Lung (tissue), 12 donors: ENCODE data around the gene AMBN. TPM values are rescaled to one million over a fixed set of nuclear protein-coding genes. Genes with fewer than 3 reads are reported as not detected.

ENCODE experiments used
- ATAC-seq: fragments of 200-7000 bp; cut with Tn5 transposase; one replicate; pipeline ENCODE4 v1.9.1; 2020; ENCODE audit warnings: moderate number of reproducible peaks; ENCODE audit not compliant: insufficient read depth, low FRiP score
- DNase-seq, 3 donors: peaks; one replicate each; pipeline ENCODE4 v3.0.0-alpha.2; 2013 to 2017
- H3K27ac ChIP-seq, 2 donors: one replicate each; pipeline ENCODE4 v1.5.1; 2013; ENCODE audit warnings: mild to moderate bottlenecking in 2 of 2, moderate library complexity in 2 of 2, control low read depth in 1 of 2, inconsistent platforms in 1 of 2, low read depth in 1 of 2, low read length in 1 of 2
- H3K27me3 ChIP-seq, 3 donors: one replicate each; pipeline ENCODE4 v1.5.1; 2013; ENCODE audit warnings: low read length in 2 of 3; ENCODE audit not compliant: control insufficient read depth in 3 of 3, insufficient read depth in 3 of 3
- H3K36me3 ChIP-seq, 4 donors: one replicate each; pipeline ENCODE4 v1.5.1; 2013; ENCODE audit warnings: low read length in 4 of 4, mild to moderate bottlenecking in 1 of 4, moderate library complexity in 1 of 4; ENCODE audit not compliant: control insufficient read depth in 4 of 4, insufficient read depth in 4 of 4
- H3K4me1 ChIP-seq, 5 donors: one replicate each; pipeline ENCODE4 v1.5.1; 2013; ENCODE audit warnings: low read length in 5 of 5, mild to moderate bottlenecking in 2 of 5, moderate library complexity in 1 of 5; ENCODE audit not compliant: control insufficient read depth in 5 of 5, insufficient read depth in 5 of 5
- H3K4me3 ChIP-seq: one replicate; pipeline ENCODE4 v1.5.1; 2013; ENCODE audit warnings: mild to moderate bottlenecking, control low read depth, moderate library complexity
- H3K9ac ChIP-seq, 2 donors: one replicate each; pipeline ENCODE4 v1.5.1; 2013; ENCODE audit warnings: low read length in 2 of 2, control low read depth in 1 of 2; ENCODE audit not compliant: insufficient read depth in 1 of 2
- H3K9me3 ChIP-seq, 4 donors: one replicate each; pipeline ENCODE4 v1.5.1; 2013; ENCODE audit warnings: low read length in 3 of 4, mild to moderate bottlenecking in 1 of 4, moderate library complexity in 1 of 4; ENCODE audit not compliant: control insufficient read depth in 4 of 4, insufficient read depth in 3 of 4
- WGBS, 2 donors: extraction: QIAGEN DNeasy Blood & Tissue Kit; methylation state at CpG; one replicate each; pipeline ENCODE4 v1.1.7; 2013; 5-methylcytosine and 5-hydroxymethylcytosine counted together
- polyA plus RNA-seq, 2 donors: library from polyadenylated mRNA; stranded (reverse); fragments of 200-250 nt; gene quantifications; one replicate each; pipeline ENCODE4 v1.2.1, GENCODE V29; 2013
- total RNA-seq, 2 donors: library from RNA; depleted of rRNA in 1 of 2; stranded (reverse); fragments of >200 nt in 1 of 2; gene quantifications; one replicate each; pipeline ENCODE4 v1.2.1, GENCODE V29; 2014 to 2021
- TF ChIP-seq, protein P1 (sequence below): IDR thresholded peaks from 2 replicates; pipeline ENCODE4 v1.5.1; 2012; ENCODE audit warnings: mild to moderate bottlenecking; ENCODE audit errors: control extremely low read depth, extremely low read depth
- donor health status: control.
- donor health status: control.
- donor health status: Bipolar disorder and iron deficiency.
- donor health status: healthy.
- donor health status: DM: yes; HTN: yes; CAD: no.

Gene AMBN
- total and polyA plus RNA-seq, 4 donors, result not detected

DNA sequence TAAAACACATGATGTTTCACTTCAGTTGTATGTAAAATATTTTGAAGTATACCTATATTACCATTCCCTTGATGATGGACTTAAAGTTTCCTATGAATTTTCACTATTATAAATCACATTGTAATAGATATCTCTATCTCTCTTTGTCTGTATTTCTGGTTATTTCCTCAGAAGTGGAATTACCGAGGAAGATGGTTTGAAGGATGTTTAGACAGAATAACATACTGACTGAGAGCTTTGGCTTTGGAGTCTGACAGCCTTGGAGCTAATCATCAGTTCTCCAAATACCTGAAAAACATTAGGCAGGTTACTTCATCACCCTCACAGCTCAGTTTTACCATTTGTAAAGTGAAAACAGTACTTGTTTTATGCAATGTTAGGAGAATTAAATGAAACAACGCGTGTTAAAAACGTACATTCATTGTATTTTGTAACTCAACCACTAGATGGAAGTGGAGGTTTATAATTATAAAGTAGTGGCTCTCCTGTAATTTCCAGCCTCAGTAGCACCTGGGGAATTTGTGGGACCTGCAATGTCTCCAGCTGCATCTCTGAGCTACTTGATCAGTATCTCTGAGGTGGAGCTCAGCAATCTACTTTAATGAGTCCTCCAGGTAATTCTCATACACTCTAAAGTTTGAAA is 59.9 kb downstream of the AMBN start:
- TF ChIP-seq, protein P1, sequence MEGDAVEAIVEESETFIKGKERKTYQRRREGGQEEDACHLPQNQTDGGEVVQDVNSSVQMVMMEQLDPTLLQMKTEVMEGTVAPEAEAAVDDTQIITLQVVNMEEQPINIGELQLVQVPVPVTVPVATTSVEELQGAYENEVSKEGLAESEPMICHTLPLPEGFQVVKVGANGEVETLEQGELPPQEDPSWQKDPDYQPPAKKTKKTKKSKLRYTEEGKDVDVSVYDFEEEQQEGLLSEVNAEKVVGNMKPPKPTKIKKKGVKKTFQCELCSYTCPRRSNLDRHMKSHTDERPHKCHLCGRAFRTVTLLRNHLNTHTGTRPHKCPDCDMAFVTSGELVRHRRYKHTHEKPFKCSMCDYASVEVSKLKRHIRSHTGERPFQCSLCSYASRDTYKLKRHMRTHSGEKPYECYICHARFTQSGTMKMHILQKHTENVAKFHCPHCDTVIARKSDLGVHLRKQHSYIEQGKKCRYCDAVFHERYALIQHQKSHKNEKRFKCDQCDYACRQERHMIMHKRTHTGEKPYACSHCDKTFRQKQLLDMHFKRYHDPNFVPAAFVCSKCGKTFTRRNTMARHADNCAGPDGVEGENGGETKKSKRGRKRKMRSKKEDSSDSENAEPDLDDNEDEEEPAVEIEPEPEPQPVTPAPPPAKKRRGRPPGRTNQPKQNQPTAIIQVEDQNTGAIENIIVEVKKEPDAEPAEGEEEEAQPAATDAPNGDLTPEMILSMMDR, result no peak
- Histone ChIP-seq H3K36me3 (no peaks in the 10 kb centered on the region), H3K9me3 (no peaks in the 10 kb centered on the region), H3K27me3 (no peaks in the 10 kb centered on the region), H3K9ac (peak overlapping the region in 1 of 2 donors; percentile 33), H3K27ac (no peak overlapping the region), H3K4me1 (peaks cover 0 to 4% (median 0%) of the 10 kb centered on the region in 5 donors), H3K4me3 (no peak overlapping the region)
- DNase-seq (peak in 2 of 3 donors; percentile 59 to 62), ATAC-seq (no peak)
- WGBS, 2 donors, result 7 to 12% methylated on average over 4 of the region's 4 CpGs

DNA sequence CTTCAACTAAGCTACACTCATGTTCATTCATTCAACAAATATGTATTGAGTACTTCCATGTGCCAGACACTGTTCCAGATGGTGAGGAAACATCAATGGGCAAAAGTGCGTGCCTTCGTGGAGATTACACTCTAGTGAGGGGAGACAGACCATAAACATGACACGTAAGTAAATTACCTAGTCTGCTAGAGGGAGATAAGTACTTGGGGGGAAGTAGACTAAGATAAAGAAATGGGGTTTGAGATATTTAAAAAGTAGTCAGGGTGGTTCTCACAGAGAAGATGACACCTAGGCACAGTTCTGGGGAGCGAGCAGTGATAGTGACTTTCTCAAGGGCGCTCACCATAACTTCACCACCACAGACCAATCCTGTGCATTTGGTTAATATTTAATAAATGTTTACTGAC is 62.6 kb downstream of the AMBN start:
- no peak overlapping the region for H3K4me3 ChIP-seq
- H3K9ac ChIP-seq, result no peak overlapping the region
- no peaks in the 10 kb centered on the region for H3K36me3 ChIP-seq
- no peaks in the 10 kb centered on the region for H3K9me3 ChIP-seq
- H3K27me3 ChIP-seq, result no peaks in the 10 kb centered on the region
- no peak for DNase-seq
- H3K27ac ChIP-seq, result no peak overlapping the region
- TF ChIP-seq, protein P1, result no peak
- ATAC-seq, result no peak
- H3K4me1 ChIP-seq, result peaks cover 0 to 8% (median 0%) of the 10 kb centered on the region in 5 donors
- WGBS, 2 donors, result 72 to 79% methylated on average over 5 of the region's 5 CpGs

Other genes starting within 250 kb of the AMBN start
- not detected for gene SMR3A, start 231.5 kb upstream of the AMBN start, total RNA-seq
- gene SMR3A, start 231.5 kb upstream of the AMBN start, polyA plus RNA-seq, result not detected
- gene SMR3B, start 209.1 kb upstream of the AMBN start, total RNA-seq, result not detected
- gene SMR3B, start 209.1 kb upstream of the AMBN start, polyA plus RNA-seq, result not detected
- not detected for gene OPRPN, start 194.3 kb upstream of the AMBN start, total RNA-seq
- not detected for gene OPRPN, start 194.3 kb upstream of the AMBN start, polyA plus RNA-seq
- not detected for gene MUC7, start 120.1 kb upstream of the AMBN start, total RNA-seq
- not detected for gene MUC7, start 120.1 kb upstream of the AMBN start, polyA plus RNA-seq
- under 1 TPM in 1 of 2 donors, not detected in 1; 0.51 TPM for gene AMTN, start 73.7 kb upstream of the AMBN start, total RNA-seq
- gene AMTN, start 73.7 kb upstream of the AMBN start, polyA plus RNA-seq, result not detected
- gene ENAM, start 36.5 kb downstream of the AMBN start, total RNA-seq, result under 1 TPM; 0.11 to 0.28 TPM
- under 1 TPM; 0.06 TPM for gene ENAM, start 36.5 kb downstream of the AMBN start, polyA plus RNA-seq
- gene JCHAIN, start 74.3 kb downstream of the AMBN start, total RNA-seq, result 100 to 1,000 TPM; 131 to 276 TPM
- 10 to 100 TPM; 18.3 to 91.8 TPM for gene JCHAIN, start 74.3 kb downstream of the AMBN start, polyA plus RNA-seq
- 10 to 100 TPM; 20.1 to 25.8 TPM for gene UTP3, start 96.3 kb downstream of the AMBN start, total RNA-seq
- gene UTP3, start 96.3 kb downstream of the AMBN start, polyA plus RNA-seq, result 10 to 100 TPM; 30.5 to 32.0 TPM
- gene RUFY3, start 129.7 kb downstream of the AMBN start, total RNA-seq, result 100 to 1,000 TPM in 1 of 2 donors, 10 to 100 TPM in 1; 61.5 to 122 TPM
- gene RUFY3, start 129.7 kb downstream of the AMBN start, polyA plus RNA-seq, result 10 to 100 TPM; 17.2 to 25.0 TPM
- 10 to 100 TPM; 50.3 to 64.6 TPM for gene GRSF1, start 247.6 kb downstream of the AMBN start, total RNA-seq
- gene GRSF1, start 247.6 kb downstream of the AMBN start, polyA plus RNA-seq, result 10 to 100 TPM; 28.5 to 44.7 TPM